ENCODE results near the gene TXLNG. TPM values are rescaled to one million over a fixed set of nuclear protein-coding genes. Genes with fewer than 3 reads are reported as not detected.

Gene TXLNG
- total RNA-seq, 1 donor from 2014 or later: 5.1 TPM

DNA sequence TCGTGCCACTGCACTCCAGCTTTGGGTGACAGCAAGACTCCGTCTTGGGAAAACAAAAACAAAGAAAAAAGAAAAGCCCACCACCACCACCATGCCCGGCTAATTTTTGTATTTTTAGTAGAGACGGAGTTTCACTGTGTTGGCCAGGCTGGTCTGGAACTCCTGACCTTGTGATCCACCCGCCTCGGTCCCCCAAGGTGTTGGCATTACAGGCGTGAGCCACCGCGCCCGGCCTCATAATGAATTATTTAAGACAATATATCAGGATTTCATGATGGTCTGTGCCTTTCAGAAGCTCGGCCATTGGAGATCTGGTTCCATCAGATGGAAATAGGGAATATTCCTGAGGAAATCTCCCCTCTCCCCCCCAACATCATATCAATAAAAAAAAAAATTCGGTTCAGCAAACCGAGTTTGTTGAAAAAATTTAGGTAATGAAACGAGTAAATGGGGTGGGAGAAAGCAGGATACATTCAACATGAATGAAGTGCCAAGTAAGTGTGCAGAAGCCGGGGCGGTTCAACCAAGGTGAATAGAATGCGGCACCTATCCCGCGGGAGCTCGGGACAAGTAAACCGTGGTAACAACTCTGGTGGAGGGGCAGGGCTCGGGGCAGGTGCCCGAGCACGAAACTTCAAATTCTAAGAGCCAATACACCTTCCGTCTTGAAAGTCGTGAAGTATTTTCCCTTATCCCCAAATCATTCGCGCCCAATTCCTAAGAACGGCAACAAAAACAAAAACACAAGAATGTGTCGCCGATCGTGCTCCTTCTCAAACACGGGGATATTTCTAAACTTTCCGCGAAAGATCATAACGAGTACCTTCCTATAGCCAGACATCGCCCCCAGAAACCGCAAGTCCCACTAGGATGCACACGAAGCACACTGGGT is 773 bp upstream of the TXLNG start:
- H3K4me3 ChIP-seq: peak overlapping the region; percentile 76
- no peaks in the 10 kb centered on the region for H3K27me3 ChIP-seq (ENCODE audit: low read depth)
- no peaks in the 10 kb centered on the region for H3K9me3 ChIP-seq (replicated peaks)
- TF ChIP-seq, protein P1, sequence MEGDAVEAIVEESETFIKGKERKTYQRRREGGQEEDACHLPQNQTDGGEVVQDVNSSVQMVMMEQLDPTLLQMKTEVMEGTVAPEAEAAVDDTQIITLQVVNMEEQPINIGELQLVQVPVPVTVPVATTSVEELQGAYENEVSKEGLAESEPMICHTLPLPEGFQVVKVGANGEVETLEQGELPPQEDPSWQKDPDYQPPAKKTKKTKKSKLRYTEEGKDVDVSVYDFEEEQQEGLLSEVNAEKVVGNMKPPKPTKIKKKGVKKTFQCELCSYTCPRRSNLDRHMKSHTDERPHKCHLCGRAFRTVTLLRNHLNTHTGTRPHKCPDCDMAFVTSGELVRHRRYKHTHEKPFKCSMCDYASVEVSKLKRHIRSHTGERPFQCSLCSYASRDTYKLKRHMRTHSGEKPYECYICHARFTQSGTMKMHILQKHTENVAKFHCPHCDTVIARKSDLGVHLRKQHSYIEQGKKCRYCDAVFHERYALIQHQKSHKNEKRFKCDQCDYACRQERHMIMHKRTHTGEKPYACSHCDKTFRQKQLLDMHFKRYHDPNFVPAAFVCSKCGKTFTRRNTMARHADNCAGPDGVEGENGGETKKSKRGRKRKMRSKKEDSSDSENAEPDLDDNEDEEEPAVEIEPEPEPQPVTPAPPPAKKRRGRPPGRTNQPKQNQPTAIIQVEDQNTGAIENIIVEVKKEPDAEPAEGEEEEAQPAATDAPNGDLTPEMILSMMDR (IDR thresholded peaks at IDR 0.05; ENCODE audit: borderline replicate concordance): no peak
- DNase-seq: no peak
- H3K27ac ChIP-seq (replicated peaks): peak overlapping the region; percentile 65
- intact Hi-C loops (cut with micrococcal nuclease): no loop called here
- H3K4me1 ChIP-seq: peaks cover 9% of the 10 kb centered on the region
- H3K36me3 ChIP-seq: no peaks in the 10 kb centered on the region

GRCh38 chrX:16786791-16787735 is 797 bp downstream of the TXLNG start:
- no peaks in the 10 kb centered on the region for H3K36me3 ChIP-seq
- H3K9me3 ChIP-seq (replicated peaks): no peaks in the 10 kb centered on the region
- DNase-seq: no peak
- H3K27me3 ChIP-seq (ENCODE audit: low read depth): no peaks in the 10 kb centered on the region
- peaks cover 9% of the 10 kb centered on the region for H3K4me1 ChIP-seq
- TF ChIP-seq, protein P1 (IDR thresholded peaks at IDR 0.05; ENCODE audit: borderline replicate concordance): no peak
- H3K4me3 ChIP-seq: peak overlapping the region; percentile 76
- H3K27ac ChIP-seq (replicated peaks): peak overlapping the region; percentile 89
- intact Hi-C loops (cut with micrococcal nuclease): no loop called here

DNA sequence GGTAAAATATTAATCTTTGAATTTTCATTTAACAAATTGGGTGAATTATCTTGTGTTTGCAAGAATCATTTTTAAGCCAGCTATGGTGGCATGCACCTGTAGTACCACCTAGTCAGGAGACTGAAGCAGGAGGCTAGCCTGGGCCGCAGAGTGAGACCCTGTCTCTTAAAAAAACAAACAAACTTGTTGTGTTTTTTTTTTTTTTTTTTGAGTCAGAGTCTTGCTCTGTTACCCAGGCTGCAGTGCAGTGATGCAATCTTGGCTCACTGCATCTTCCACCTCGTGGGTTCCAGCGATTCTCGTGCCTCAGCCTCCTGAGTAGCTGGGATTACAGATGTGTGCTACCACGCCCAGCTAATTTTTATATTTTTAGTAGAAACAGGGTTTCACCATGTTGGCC is 2.2 kb downstream of the TXLNG start:
- Histone ChIP-seq H3K4me3 (no peak overlapping the region), H3K27ac (replicated peaks) (no peak overlapping the region), H3K27me3 (ENCODE audit: low read depth) (no peaks in the 10 kb centered on the region), H3K4me1 (peaks cover 9% of the 10 kb centered on the region), H3K9me3 (replicated peaks) (no peaks in the 10 kb centered on the region), H3K36me3 (no peaks in the 10 kb centered on the region)
- TF ChIP-seq, protein P1 (IDR thresholded peaks at IDR 0.05; ENCODE audit: borderline replicate concordance): no peak
- no peak for DNase-seq
- intact Hi-C loops (cut with micrococcal nuclease): no loop called here

GRCh38 chrX:16796298-16796697 is 10.0 kb downstream of the TXLNG start:
- Histone ChIP-seq H3K27me3 (ENCODE audit: low read depth) (no peaks in the 10 kb centered on the region), H3K27ac (replicated peaks) (no peak overlapping the region), H3K36me3 (peaks cover 6% of the 10 kb centered on the region), H3K4me3 (no peak overlapping the region), H3K4me1 (no peaks in the 10 kb centered on the region), H3K9me3 (replicated peaks) (no peaks in the 10 kb centered on the region)
- TF ChIP-seq, protein P1 (IDR thresholded peaks at IDR 0.05; ENCODE audit: borderline replicate concordance): no peak
- DNase-seq: no peak
- intact Hi-C loops (cut with micrococcal nuclease): no loop called here

- TF ChIP-seq, protein P1 (IDR thresholded peaks at IDR 0.05; ENCODE audit: borderline replicate concordance): no peak
- Histone ChIP-seq H3K9me3 (replicated peaks) (no peaks in the 10 kb centered on the region), H3K27me3 (ENCODE audit: low read depth) (no peaks in the 10 kb centered on the region), H3K4me3 (no peak overlapping the region), H3K27ac (replicated peaks) (no peak overlapping the region), H3K4me1 (no peaks in the 10 kb centered on the region), H3K36me3 (peaks cover 6% of the 10 kb centered on the region)
- no peak for DNase-seq
- intact Hi-C loops (cut with micrococcal nuclease): no loop called here
These were observed 11.1 kb downstream of the TXLNG start for GRCh38 chrX:16797358-16797757.

Data from left ventricle myocardium inferior (tissue), 1 donor.